Astrocyte (in vitro differentiated cells and primary cell): Measurements from ENCODE around the gene ATP13A1. TPM values are rescaled to one million over a fixed set of nuclear protein-coding genes. Genes with fewer than 3 reads are reported as not detected.

Experiments
- DNase-seq: peaks from one replicate; pipeline ENCODE4 v3.0.0-alpha.2; 2010; ENCODE audit warnings: low read depth
- FAIRE-seq: peaks from 2 replicates; lab custom pipeline; 2011; peaks lifted over from hg19 to GRCh38; lab: Jason Lieb, UNC
- H2AFZ ChIP-seq: 2 replicates; pipeline ENCODE4 v1.6.0; 2012; ENCODE audit warnings: low read depth, low read length, inconsistent platforms
- H3K27ac ChIP-seq: 2 replicates; pipeline ENCODE4 v1.5.1; 2011; ENCODE audit warnings: low read depth, low read length, inconsistent platforms
- H3K27me3 ChIP-seq: 2 replicates; pipeline ENCODE4 v1.6.0; 2011; ENCODE audit warnings: low read length, inconsistent platforms; ENCODE audit not compliant: insufficient read depth
- H3K36me3 ChIP-seq: 2 replicates; pipeline ENCODE4 v1.5.1; 2011; ENCODE audit warnings: low read length, inconsistent platforms; ENCODE audit not compliant: insufficient read depth
- H3K4me1 ChIP-seq: 2 replicates; pipeline ENCODE4 v1.5.1; 2011; ENCODE audit warnings: low read length, inconsistent platforms; ENCODE audit not compliant: insufficient read depth
- H3K4me2 ChIP-seq: 2 replicates; pipeline ENCODE4 v1.6.0; 2012; ENCODE audit warnings: low read length, inconsistent platforms
- H3K4me3 ChIP-seq: 2 replicates; pipeline ENCODE4 v1.5.1; 2011; ENCODE audit warnings: low read depth, mild to moderate bottlenecking, low read length, inconsistent platforms; ENCODE audit not compliant: insufficient read depth
- H3K79me2 ChIP-seq: 2 replicates; pipeline ENCODE4 v1.6.0; 2012; ENCODE audit warnings: mild to moderate bottlenecking, low read length, inconsistent platforms; ENCODE audit not compliant: insufficient read depth
- H3K9ac ChIP-seq: 2 replicates; pipeline ENCODE4 v1.6.0; 2012; ENCODE audit warnings: mild to moderate bottlenecking, low read length, inconsistent platforms
- H3K9me3 ChIP-seq: 2 replicates; pipeline ENCODE4 v1.5.1; 2012; ENCODE audit warnings: low read depth, mild to moderate bottlenecking, low read length, inconsistent platforms; ENCODE audit not compliant: insufficient read depth
- H4K20me1 ChIP-seq: 2 replicates; pipeline ENCODE4 v1.6.0; 2012; ENCODE audit warnings: low read length, inconsistent platforms; ENCODE audit not compliant: insufficient read depth
- H3K27ac Mint-ChIP-seq: one replicate; pipeline ENCODE4 v1.8.0; 2021; ENCODE audit warnings: mild to moderate bottlenecking, mixed read lengths; ENCODE audit not compliant: unreplicated experiment
- H3K27me3 Mint-ChIP-seq: one replicate; pipeline ENCODE4 v1.8.0; 2021; ENCODE audit warnings: low read depth, mixed read lengths; ENCODE audit not compliant: unreplicated experiment
- H3K36me3 Mint-ChIP-seq: one replicate; pipeline ENCODE4 v1.8.0; 2021; ENCODE audit warnings: low read depth, mixed read lengths; ENCODE audit not compliant: unreplicated experiment
- H3K4me1 Mint-ChIP-seq: one replicate; pipeline ENCODE4 v1.8.0; 2021; ENCODE audit warnings: low read depth, mixed read lengths; ENCODE audit not compliant: unreplicated experiment
- H3K4me3 Mint-ChIP-seq: one replicate; pipeline ENCODE4 v1.8.0; 2021; ENCODE audit warnings: mild to moderate bottlenecking, moderate library complexity, mixed read lengths; ENCODE audit not compliant: unreplicated experiment
- H3K9me3 Mint-ChIP-seq: one replicate; pipeline ENCODE4 v1.8.0; 2021; ENCODE audit warnings: mild to moderate bottlenecking, mixed read lengths; ENCODE audit not compliant: unreplicated experiment
- CTCF ChIP-seq: IDR thresholded peaks from 2 replicates; pipeline ENCODE4 v1.5.1; 2011; ENCODE audit warnings: low read depth, mild to moderate bottlenecking, inconsistent platforms, low read length, moderate library complexity; ENCODE audit not compliant: insufficient read depth
- EZH2 ChIP-seq: IDR thresholded peaks from 2 replicates; pipeline ENCODE4 v1.6.1; 2012; ENCODE audit warnings: mild to moderate bottlenecking, low read length, inconsistent platforms; ENCODE audit not compliant: insufficient read depth
- total RNA-seq: library from RNA; stranded (reverse); gene quantifications from 2 replicates; pipeline ENCODE4 v1.2.1, GENCODE V29; 2021

The ATP13A1 gene
- total RNA-seq, 1 donor from 2014 or later: 65.2 TPM

- Histone ChIP-seq H4K20me1 (peaks cover 6% of the 10 kb centered on the region), H3K79me2 (no peaks in the 10 kb centered on the region), H3K27me3 (no peaks in the 10 kb centered on the region), H3K9me3 (no peaks in the 10 kb centered on the region), H2AFZ (no peak overlapping the region), H3K4me1 (peaks cover under 1% of the 10 kb centered on the region), H3K9ac (no peak overlapping the region), H3K36me3 (peaks cover 8% of the 10 kb centered on the region), H3K4me3 (no peak overlapping the region), H3K4me2 (no peak overlapping the region), H3K27ac (no peak overlapping the region)
- no peak overlapping the region for H3K27ac Mint-ChIP-seq
- DNase-seq (no peak), FAIRE-seq (no peak)
- no peaks in the 10 kb centered on the region for H3K9me3 Mint-ChIP-seq
- no peak overlapping the region for H3K4me3 Mint-ChIP-seq
- peaks cover 38% of the 10 kb centered on the region for H3K36me3 Mint-ChIP-seq
- TF ChIP-seq EZH2: no peak
- no peak for TF ChIP-seq CTCF
- H3K4me1 Mint-ChIP-seq: no peaks in the 10 kb centered on the region
- no peaks in the 10 kb centered on the region for H3K27me3 Mint-ChIP-seq
These were observed 29.6 kb downstream of the ATP13A1 start for GRCh38 chr19:19633711-19634515.

GRCh38 chr19:19632661-19633060 lies 30.8 kb downstream of the ATP13A1 start:
- H3K4me3 ChIP-seq: no peak overlapping the region
- peaks cover 34% of the 10 kb centered on the region for H3K36me3 Mint-ChIP-seq
- no peaks in the 10 kb centered on the region for H3K79me2 ChIP-seq
- no peaks in the 10 kb centered on the region for H3K4me1 Mint-ChIP-seq
- no peak overlapping the region for H3K27ac Mint-ChIP-seq
- no peaks in the 10 kb centered on the region for H3K27me3 ChIP-seq
- no peak overlapping the region for H3K4me3 Mint-ChIP-seq
- no peaks in the 10 kb centered on the region for H3K27me3 Mint-ChIP-seq
- FAIRE-seq (no peak), DNase-seq (no peak)
- H3K9me3 Mint-ChIP-seq: no peaks in the 10 kb centered on the region
- H3K4me1 ChIP-seq: peaks cover 11% of the 10 kb centered on the region
- H2AFZ ChIP-seq: no peak overlapping the region
- no peak overlapping the region for H3K9ac ChIP-seq
- no peaks in the 10 kb centered on the region for H3K9me3 ChIP-seq
- H4K20me1 ChIP-seq: peaks cover 6% of the 10 kb centered on the region
- no peak overlapping the region for H3K27ac ChIP-seq
- H3K36me3 ChIP-seq: peaks cover 8% of the 10 kb centered on the region
- no peak overlapping the region for H3K4me2 ChIP-seq
- no peak for TF ChIP-seq CTCF
- no peak for TF ChIP-seq EZH2

- H3K27me3 Mint-ChIP-seq: no peaks in the 10 kb centered on the region
- H3K4me3 Mint-ChIP-seq: no peak overlapping the region
- H3K36me3 Mint-ChIP-seq: peaks cover 34% of the 10 kb centered on the region
- DNase-seq (no peak), FAIRE-seq (no peak)
- Histone ChIP-seq H3K27ac (no peak overlapping the region), H3K4me2 (no peak overlapping the region), H3K4me3 (no peak overlapping the region), H2AFZ (no peak overlapping the region), H3K27me3 (no peaks in the 10 kb centered on the region), H3K9ac (no peak overlapping the region), H3K4me1 (peaks cover 12% of the 10 kb centered on the region), H3K79me2 (no peaks in the 10 kb centered on the region), H3K9me3 (no peaks in the 10 kb centered on the region), H3K36me3 (peaks cover 8% of the 10 kb centered on the region), H4K20me1 (peaks cover 6% of the 10 kb centered on the region)
- no peak overlapping the region for H3K27ac Mint-ChIP-seq
- no peaks in the 10 kb centered on the region for H3K4me1 Mint-ChIP-seq
- H3K9me3 Mint-ChIP-seq: no peaks in the 10 kb centered on the region
- TF ChIP-seq EZH2: no peak
- no peak for TF ChIP-seq CTCF
These were observed 32.1 kb downstream of the ATP13A1 start for GRCh38 chr19:19631346-19631745.
